G401 (cell line): ENCODE data around the gene CUX1. TPM values are rescaled to one million over a fixed set of nuclear protein-coding genes. Genes with fewer than 3 reads are reported as not detected.

Experiments used
- DNase-seq: peaks from one replicate; pipeline ENCODE4 v3.0.0-alpha.2; 2015; ENCODE audit warnings: low spot score
- in situ Hi-C: cut with HindIII; loops from 2 replicates; pipeline ENCODE4 v1.10.0; 2016; ENCODE audit warnings: low sequenced_read_pairs, mixed read lengths
- total RNA-seq: library from RNA; depleted of rRNA; stranded (reverse); fragments of >200 nt; shearing (Covaris generic); gene quantifications from 2 replicates; pipeline ENCODE4 v1.2.3, GENCODE V29; 2014; rRNA removed

CUX1 gene, protein sequence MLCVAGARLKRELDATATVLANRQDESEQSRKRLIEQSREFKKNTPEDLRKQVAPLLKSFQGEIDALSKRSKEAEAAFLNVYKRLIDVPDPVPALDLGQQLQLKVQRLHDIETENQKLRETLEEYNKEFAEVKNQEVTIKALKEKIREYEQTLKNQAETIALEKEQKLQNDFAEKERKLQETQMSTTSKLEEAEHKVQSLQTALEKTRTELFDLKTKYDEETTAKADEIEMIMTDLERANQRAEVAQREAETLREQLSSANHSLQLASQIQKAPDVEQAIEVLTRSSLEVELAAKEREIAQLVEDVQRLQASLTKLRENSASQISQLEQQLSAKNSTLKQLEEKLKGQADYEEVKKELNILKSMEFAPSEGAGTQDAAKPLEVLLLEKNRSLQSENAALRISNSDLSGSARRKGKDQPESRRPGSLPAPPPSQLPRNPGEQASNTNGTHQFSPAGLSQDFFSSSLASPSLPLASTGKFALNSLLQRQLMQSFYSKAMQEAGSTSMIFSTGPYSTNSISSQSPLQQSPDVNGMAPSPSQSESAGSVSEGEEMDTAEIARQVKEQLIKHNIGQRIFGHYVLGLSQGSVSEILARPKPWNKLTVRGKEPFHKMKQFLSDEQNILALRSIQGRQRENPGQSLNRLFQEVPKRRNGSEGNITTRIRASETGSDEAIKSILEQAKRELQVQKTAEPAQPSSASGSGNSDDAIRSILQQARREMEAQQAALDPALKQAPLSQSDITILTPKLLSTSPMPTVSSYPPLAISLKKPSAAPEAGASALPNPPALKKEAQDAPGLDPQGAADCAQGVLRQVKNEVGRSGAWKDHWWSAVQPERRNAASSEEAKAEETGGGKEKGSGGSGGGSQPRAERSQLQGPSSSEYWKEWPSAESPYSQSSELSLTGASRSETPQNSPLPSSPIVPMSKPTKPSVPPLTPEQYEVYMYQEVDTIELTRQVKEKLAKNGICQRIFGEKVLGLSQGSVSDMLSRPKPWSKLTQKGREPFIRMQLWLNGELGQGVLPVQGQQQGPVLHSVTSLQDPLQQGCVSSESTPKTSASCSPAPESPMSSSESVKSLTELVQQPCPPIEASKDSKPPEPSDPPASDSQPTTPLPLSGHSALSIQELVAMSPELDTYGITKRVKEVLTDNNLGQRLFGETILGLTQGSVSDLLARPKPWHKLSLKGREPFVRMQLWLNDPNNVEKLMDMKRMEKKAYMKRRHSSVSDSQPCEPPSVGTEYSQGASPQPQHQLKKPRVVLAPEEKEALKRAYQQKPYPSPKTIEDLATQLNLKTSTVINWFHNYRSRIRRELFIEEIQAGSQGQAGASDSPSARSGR (N-terminal part only)
- 18.0 and 23.2 TPM in 2 replicates for total RNA-seq

DNA sequence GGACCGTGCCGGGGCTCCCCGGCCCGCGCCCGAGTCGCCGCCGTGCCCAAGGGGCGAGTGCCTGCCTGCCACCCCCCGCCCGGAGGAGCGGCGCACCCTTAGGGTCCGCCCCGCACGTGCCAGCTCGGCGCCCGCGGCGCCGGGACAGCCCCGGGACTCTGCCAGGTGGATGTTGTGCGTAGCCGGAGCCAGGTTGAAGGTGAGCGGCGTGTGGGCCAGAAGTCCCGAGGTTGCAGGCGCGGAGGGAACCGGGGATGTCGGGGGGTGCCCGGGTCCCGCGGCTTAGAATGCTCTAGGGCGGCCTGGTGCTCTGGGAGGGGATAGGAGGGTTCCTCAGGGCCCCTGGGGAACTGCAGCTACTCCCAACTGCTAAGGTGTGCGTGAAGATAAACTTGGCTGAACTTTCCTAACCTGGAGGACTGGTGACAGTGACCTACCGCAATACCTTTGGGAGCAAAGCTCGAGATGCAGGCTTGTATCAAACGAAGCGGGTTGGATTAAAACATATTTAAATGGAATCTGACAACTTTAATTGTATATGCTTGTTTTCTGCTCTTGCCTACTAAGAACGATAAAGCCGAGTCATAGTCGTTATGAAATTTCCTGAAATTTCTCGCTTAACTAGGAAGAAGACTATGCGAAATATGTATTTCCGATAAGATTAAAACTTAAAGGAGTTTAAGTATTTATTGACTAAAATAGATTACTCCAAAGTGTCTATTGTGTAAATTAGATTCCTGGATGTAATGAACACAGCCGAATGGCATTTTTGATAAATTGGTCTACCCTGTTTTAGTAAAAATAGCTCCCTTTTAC, at the start of gene CUX1:
CUX1 (plus strand) TSS at position 156 of the 816 bp plus-strand sequence; CDS start at position 170, 14 bp downstream.
- no peak for DNase-seq
- in situ Hi-C loops: no loop called here

DNA sequence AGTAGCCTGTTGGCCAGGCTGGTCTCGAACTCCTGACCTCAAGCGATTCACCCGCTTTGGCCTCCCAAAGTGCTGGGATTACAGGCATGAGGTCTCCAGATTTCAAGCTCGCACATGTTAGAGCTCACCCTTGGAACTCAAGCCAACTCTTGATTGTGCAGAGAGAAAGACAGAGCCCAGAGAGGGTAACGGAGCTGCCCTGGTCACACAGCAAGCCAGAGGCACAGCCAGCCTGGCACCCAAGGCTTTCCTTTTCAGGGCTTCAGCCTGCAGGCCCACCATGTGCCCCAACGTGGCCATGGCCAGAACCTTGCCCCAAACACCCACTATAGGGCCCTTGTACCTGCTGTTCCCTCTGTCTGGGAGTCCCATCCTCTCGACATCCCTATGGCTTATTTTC, 49.1 kb upstream of the CUX1 start:
- no peak for DNase-seq
- in situ Hi-C loops: no loop called here

DNA sequence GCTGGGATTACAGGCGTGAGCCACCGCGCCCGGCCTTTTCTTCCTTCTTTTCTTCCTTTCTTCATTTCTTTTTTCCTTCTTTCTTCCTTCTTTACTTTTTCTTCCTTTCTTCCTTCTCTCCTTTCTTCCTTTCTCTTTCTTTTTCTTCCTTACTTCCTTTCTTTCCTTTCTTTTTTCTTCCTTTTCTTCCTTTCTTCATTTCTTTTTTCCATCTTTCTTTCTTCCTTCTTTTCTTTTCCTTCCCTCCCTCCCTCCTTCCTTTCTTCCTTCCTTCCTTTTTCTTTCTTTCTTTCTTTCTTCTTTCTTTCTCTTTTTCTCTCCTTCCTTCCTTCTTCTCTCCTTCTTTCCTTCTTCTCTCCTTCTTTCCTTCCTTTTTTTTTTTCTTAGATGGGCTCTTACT, 47.0 kb upstream of the CUX1 start:
- no peak for DNase-seq
- in situ Hi-C loops: no loop called here

DNA sequence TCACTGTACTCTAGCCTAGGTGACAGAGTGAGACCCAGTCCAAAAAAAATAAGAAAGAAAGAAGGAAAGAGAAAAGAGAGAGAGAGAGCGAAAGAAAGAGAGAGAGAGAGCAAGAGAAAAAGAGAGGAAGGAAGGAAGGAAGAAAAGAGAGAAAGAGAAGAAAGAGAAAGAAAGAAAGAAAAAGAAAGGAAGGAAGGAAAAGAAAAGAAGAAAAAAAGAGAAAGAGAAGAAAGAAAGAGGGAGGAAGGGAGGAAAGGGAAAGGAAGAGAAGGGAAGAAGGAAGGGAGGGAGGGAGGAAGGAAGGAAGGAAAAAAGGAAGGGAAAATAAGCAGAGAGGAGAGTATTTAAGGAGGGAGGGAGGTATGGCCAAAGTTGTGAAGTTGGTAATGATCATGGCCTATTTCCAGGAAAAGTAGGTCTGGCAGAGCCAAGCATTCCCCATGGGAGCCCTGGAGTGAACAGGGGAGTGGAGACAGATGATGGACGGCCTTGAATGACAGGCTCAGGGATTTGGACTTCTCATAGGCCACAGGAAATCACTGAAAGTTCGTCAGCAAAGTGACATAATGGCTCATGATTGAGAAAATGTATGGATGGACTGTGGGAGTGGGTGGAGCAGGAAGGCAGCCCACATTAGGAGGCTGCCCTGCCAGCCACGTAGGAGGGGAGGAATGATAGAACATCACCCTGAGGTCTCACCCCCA, 44.8 kb upstream of the CUX1 start:
- in situ Hi-C loops: no loop called here

DNA sequence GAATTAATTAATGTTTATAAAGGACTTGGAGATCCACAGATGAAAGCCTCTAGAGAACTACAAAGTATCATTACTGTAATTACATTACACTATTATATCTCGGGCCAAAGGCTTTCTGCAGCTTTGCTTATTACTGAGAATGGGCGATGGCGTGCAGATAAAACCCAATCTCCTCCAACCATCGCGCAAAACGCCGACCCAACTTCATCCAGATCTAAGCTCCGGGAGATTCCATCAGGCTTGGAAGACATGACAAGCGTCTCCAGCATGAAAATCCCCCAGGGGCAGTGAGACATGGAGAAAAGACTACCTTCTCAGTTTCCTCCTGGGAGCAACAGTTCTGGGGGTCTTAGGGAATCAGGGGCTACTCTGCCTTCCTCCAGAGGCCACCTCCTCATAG, 42.2 kb upstream of the CUX1 start:
- in situ Hi-C loops: no loop called here
- DNase-seq: no peak

More for the DNA sequence above, 44.8 kb upstream of the CUX1 start:
- DNase-seq: no peak

DNA sequence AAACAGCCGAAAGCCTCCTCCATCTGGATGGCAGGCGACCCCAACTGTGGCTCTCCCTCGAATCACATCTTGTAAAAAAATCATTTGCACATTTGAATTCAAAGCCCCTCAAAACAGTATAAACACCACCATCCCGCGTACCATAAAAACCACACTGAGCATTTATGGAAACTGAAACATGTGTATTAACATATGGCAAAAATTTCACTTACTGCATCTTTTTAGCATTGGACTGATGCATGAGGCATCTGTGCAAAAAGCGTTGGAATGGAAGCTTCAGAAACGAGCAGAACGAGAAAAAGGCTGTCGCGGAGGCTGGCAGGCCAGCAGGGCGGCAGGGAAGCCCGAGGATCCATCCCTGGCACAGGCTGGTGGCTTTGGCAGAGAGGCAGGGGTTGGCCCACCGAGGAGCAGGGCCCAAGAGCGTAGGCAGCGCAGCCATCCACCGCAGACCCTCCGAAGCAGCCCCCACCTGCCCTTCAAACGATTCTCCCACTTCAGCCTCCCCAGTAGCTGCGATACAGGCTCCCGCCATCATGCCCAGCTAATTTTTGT, 39.3 kb upstream of the CUX1 start:
- in situ Hi-C loops: no loop called here
- no peak for DNase-seq

DNA sequence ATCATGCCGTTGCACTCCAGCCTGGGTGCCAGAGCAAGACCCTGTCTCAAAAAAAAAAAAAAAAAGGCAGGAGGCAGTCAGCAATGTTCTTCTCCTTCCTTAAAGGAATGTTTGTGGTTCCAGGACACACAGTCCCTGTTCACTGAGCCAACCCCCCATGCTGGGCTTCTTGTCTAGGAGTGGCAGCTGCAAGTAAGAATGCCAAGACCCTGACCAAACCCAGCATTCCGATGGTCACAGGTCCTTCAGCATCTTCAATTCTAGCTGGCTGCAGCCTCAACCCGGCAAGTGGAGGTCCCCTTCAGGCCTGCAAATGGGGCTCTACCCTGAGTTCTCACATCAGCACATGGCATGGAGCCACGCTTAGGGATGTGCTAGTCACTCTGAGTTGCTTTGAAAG, 38.2 kb upstream of the CUX1 start:
- no peak for DNase-seq
- in situ Hi-C loops: no loop called here

DNA sequence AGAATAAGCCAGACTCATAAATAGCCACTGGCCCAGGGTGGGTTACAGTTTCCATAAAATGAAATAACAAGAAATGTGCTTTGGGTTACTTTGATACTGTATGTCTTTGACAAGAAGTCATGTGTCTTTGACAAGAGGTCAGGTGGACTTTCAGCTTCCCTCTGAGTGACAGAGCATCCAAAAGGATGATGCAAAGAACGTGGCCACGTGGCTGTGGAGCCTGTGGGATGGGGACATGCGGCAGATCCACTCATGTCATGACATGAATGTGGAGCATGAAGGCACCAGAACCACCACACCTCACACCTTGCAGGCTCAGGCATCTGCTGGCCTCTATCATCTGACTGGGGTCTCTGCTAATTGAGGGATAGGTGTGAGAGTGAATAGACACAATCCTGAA, 37.1 kb upstream of the CUX1 start:
- in situ Hi-C loops: no loop called here

DNA sequence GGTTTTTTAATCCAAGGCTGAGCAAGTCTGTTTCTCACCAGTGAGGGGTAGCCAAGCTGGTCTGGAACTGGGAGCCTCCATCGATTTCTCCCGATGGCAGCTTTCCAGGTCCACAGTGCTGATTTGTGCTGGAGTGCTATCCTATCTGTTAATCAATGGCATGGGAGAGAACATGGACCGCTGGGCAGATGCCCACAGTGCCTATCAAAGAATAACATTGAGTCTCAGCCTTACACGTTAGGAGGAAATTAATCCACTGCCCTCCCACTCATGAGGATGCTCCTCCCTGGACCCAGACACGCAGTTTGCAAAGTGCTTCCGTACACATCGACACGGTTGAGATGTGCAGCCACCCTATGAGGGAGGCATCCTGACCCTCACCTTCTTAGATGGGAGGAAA, 36.0 kb upstream of the CUX1 start:
- in situ Hi-C loops: no loop called here
- DNase-seq: no peak

More for the DNA sequence above, 37.1 kb upstream of the CUX1 start:
- DNase-seq: no peak

DNA sequence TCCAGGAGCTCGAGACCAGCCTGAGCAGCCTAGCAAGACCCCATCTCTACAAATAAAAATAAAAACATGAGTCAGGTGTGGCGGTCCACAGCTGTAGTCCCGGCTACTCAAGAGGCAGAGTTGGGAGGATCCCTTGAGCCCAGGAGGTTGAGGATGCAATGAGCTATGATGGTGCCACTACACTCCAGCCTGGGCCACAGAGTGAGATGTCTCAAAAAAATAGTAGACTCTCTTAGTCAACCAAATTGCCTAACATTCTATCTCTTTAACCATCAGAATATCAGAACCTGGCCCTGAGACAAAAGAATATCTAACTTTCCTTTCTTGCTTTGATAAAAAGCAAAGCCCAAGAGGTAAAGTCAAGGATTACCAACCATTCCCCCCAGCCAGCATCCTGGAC, 35.0 kb upstream of the CUX1 start:
- in situ Hi-C loops: no loop called here
- no peak for DNase-seq

DNA sequence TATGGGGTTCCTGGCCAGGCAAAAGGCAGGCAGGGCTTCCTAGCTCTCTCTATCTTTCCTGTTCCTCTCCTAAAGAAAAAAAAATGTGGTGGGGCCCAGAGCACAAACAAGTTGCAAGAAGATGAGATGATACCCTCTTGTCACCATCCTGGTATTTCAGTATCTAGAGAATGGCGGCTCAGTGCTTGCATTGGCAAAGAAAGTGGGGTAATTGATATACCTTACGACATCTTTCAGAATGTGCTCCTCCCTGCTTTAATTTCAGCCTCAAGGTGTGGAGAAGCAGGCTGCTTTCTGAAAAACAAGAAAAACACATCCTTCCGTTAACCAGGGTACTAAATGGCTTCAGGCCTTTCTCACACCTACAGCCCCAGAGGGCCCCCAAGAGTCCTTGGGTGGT, 34.5 kb upstream of the CUX1 start:
- no peak for DNase-seq
- in situ Hi-C loops: no loop called here

DNA sequence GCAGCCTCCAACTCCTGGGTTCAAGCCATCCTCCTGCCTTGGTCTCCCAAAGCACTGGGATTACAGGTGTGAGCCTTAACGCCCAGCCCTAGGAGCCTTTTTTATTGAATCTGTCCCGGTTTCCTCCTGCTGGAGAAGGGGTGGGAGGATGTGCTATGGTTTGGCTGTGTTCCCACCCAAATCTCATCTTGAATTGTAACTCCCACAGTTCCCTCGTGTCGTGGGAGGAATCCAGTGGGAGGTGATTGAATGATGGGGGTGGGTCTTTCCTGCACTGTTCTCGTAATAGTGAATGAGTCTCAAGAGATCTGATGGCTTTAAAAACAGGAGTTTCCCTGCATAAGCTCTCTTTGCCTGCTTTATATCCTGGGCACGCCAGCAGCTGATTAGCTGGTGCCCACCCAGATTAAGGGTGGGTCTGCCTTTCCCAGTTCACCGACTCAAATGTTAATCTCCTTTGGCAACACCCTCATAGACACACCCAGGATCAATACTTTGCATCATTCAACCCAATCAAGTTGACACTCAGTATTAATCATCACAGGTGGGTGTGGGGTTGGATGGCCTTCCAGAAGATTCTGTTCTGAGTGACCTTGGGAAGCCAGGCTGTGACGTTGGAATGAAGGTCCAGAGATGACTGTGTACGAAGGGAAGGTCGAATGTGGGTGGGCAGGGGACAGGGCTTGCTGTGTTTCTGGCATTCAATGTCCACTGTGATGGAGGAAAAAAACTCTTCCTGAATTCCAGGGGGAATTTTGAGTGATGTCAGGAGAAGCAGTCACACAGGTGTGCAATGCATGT, 33.8 kb upstream of the CUX1 start:
- in situ Hi-C loops: no loop called here

DNA sequence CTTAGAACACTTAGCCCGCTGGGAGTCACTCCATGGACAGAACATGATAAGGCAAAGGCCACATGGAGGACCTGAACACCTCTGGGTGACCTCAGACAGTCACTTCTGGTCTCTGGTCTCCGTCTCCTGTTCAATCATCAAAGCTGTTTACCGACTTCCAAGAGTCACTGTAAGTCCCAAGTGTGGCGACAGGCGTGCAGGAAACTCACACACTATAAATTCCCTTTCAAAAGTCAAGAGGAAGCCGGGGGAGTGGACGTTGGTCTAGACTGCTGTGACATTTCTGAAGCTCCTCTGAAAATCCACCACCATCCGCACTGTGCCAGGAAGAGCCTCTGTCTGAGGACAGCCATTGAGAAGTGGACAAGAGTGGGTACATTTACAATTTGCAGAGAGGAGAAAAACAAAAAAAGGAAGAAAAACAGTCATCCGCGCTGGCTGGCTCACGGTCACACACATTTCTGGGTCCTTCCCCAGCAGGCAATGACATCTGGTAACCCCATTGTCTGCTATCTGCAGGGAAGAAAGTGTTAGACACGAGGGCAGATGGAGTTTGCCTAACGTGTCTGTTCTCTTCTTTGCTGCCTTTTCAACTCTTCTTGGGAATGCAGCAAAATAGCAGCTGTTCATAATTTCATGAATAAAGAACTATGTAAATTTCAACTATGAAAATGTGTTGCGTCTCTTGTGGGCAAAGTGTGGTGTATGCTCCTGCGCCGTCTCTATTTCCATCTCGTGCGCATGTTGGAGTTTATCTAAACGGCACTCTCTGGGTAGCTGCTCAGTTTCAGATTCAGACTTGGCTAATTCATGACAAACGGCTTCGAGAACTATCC, 32.9 kb upstream of the CUX1 start:
- no peak for DNase-seq
- in situ Hi-C loops: no loop called here

More for the DNA sequence above, 33.8 kb upstream of the CUX1 start:
- no peak for DNase-seq

DNA sequence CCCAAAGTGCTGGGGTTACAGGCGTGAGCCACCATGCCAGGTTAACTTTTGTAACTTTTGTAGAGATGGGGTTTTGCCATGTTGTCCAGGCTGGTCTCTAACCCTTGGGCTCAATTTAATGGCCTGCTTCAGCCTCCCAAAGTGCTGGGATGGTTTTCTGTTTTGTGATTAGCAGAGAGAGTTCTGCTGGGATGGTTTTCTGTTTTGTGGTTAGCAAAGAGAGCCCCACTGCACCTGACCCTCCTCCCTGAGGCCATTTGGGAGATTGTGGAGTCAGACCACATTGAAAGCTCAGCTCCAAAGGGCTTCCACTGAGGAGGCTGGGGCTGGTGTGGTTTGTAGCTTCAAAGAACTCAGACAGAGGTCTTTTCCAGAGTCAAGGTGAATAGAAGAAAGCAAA, 29.6 kb upstream of the CUX1 start:
- in situ Hi-C loops: no loop called here
- DNase-seq: no peak

DNA sequence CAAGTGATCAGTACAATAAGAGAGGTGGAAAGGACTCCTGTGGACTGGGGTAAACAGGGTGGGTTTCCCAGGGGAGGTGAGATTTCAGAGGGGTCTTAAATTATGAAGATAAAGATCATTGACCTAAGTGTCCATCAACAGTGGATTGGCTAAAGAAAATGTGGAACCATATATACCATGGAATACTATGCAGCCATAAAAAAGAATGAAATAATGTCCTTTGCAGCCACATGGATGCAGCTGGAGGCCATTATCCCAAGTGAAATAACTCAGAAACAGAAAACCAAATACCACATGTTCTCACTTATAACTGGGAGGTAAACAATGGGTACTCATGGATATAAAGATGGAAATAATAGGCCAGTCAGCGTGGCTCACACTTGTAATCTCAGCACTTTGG, 28.9 kb upstream of the CUX1 start:
- no peak for DNase-seq
- in situ Hi-C loops: no loop called here
